DMS153 treated with DMSO at 0.1 percent for 48 hours (cell line): ENCODE measurements around the gene PVALB.

Experiments
- DNase-seq: peaks from one replicate; lab custom pipeline; 2025; ENCODE audit not compliant: unreplicated experiment; lab: John Stamatoyannopoulos, UW

Gene PVALB

GRCh38 chr22:36846949-36847348 is 30.1 kb upstream of the PVALB start:
- DNase-seq = no peak

DNA sequence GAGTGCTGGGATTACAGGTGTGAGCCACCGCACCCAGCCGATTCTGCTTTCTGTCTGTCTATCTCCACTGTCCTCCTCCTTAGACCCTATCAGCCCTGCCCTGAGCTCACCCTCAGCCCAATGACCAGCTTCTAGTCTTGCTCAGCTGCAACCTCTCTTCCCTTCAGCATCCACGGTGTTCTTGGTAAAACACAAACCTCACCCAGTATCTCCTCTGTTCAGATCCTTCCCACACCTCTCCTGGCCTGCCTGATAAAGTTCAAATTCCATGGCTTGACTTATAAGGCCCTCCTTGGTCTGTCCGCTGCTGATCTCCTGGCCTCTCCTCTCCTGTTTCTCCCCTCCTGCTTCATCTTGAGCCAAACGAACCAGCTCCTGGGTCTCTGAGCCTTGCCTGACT is 29.4 kb upstream of the PVALB start:
- DNase-seq = no peak

GRCh38 chr22:36840106-36840505 is 23.3 kb upstream of the PVALB start:
- DNase-seq = no peak

GRCh38 chr22:36839356-36840073 is 22.7 kb upstream of the PVALB start:
- DNase-seq = no peak

DNA sequence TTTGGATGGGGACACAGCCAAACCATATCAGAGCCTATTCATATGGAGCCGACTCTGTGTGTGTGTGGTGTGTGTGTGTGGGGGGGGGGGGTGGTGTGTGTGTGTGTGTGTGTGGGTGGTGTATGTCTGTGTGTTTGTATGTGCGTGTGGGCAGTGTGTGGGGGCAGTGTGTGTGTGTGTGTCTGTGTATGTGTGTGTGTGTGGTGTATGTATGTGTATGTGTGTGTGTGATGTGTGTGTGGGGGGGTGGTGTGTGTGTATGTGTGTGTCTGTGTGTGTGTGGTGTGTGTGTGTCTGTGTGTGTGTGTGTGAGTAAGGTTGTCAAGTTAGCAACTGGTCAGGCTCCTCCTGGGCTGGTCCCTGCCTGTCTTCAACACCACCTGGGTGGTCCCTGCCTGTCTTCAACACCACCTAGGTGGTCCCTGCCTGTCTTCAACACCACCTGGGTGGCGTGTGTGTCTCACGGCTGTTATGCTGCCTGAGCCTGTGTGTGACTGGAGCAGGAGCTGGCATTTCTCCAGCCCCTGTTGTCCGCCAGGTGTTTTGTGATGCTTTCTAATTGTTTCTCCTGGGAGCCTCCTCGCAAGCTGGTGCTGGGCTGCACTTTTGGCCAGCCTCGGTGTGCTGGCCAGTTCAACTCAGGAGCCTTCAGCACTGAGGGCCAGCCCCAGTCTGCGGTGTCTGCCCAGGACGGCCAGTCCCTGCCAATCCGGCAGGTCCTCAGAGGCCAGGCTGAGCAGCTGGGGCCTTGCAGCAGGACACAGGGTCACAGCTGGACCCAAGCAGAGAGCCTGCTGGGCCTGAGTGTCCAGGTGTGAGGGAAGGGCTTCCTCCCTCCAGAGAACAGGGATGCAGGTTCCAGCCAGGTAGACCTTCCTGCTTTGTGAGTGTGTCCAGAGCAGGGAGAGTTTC is 21.5 kb upstream of the PVALB start:
- no peak for DNase-seq

DNA sequence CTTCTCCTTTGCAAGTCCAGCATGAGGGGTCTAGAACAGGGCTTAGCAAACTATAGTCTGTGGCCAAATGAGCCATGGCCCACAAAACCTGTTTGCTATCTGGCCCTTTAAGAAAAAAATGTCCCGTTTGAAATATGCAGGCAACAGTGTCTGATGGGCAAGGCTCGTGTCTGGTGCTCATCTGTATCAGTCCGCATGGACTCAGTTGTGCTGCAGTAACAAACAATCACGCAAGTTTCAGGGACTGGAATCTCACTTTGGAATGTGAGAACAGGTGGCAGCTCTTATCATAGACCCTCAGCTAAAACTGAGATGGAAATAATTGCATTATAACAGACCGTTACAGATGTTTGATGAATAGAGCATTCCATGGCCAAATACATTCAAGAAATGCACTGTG is 19.1 kb upstream of the PVALB start:
- DNase-seq = no peak

GRCh38 chr22:36833073-36833472 is 16.2 kb upstream of the PVALB start:
- no peak for DNase-seq

DNA sequence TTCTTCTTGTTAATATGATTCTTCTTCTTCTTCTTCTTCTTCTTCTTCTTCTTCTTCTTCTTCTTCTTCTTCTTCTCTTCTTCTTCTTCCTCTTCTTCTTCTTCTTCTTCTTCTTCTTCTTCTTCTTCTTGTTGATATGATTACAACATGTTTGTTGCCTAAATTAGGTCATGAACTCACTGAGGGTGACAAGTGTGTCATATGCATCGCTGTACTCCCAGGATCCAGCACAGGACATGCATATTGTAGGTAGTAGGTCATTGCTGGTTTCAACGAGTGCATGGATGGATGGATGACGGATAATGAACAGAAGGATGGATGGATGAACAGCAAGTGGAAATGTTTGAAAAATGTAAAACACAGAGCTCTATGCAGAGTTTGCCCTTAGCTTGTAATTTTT is 14.9 kb upstream of the PVALB start:
- no peak for DNase-seq

GRCh38 chr22:36831206-36831605 is 14.4 kb upstream of the PVALB start:
- DNase-seq = no peak

- no peak for DNase-seq
Observed at GRCh38 chr22:36830601-36831000, 13.8 kb upstream of the PVALB start.

- no peak for DNase-seq
Observed at GRCh38 chr22:36829370-36830002, 12.7 kb upstream of the PVALB start.

DNA sequence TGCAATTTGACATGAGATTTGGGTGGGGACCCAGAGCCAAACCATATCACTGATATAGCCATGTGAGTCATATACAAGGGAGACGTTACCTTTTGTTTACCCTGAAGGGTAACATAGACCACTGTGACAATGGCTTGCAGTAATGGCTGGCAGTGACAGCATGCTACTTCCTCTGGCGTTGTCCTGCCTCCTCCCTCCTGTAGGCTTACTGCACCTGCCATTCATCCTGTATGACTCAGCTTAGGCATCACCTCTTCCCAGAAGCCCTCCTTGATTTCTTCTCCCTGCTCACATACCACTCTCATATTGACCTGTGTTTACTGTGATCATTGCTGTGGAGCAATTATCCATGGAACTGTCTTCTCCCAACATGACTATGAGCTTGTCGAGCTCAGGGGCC is 12.0 kb upstream of the PVALB start:
- DNase-seq = no peak

DNA sequence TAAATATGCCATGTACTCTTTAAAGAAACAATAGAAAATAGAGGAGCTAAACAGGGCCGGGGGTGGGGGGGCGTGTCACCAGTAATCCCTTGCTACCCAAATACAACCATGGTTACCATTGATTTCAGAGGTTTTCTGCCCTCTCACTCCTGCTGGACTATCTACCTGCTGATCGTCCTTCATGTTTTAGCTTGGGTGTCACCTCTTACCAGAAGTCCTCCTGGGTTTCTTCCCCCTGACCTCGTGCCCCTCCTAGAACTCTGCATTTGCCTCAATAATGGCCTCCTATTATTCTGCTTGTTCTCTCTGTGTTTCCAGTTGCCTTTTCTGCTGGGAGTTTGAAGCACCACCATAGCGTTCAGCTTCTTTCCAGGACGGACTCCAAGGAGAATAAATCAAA is 9.4 kb upstream of the PVALB start:
- DNase-seq = no peak

DNA sequence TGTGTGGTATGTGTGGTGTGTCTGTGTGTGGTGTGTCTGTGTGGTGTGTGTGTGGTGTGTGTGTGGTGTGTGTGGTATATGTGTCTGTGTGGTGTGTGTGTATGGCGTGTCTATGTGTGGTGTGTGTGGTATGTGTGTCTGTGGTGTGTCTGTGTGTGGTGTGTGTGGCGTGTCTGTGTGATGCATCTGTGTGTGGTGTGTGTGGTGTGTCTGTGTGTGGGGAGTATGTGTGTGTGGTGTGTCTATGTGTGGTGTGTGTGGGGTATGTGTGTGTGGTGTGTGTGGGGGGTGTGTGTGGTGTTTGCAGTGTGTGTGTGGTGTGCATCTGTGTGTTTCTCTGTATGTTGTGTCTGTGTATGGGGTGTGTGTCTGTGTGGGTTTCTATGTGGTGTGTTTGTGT is 7.8 kb upstream of the PVALB start:
- no peak for DNase-seq

GRCh38 chr22:36823186-36823839 is 6.5 kb upstream of the PVALB start:
- DNase-seq = no peak

GRCh38 chr22:36822581-36822980 is 5.7 kb upstream of the PVALB start:
- no peak for DNase-seq

DNA sequence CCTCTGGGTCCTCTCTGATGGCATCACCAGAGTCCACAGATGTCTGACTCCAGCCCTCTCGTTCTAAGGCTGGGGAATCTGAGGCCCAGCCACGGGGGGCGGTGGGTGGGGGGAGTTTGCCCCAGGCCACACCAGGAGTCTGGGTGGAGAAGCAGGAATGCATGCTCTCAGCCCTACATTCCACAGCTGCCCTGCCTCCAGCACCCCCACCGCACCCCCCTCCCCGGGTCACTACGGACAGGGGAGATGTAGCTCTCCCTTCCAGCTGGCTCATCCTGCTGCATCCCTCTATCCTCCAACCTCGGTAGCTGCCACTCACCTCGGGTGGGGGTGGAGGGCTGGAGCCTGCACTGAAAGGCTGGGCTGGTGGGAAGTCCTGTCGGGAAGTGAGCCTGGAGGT is 2.3 kb upstream of the PVALB start:
- DNase-seq = no peak

DNA sequence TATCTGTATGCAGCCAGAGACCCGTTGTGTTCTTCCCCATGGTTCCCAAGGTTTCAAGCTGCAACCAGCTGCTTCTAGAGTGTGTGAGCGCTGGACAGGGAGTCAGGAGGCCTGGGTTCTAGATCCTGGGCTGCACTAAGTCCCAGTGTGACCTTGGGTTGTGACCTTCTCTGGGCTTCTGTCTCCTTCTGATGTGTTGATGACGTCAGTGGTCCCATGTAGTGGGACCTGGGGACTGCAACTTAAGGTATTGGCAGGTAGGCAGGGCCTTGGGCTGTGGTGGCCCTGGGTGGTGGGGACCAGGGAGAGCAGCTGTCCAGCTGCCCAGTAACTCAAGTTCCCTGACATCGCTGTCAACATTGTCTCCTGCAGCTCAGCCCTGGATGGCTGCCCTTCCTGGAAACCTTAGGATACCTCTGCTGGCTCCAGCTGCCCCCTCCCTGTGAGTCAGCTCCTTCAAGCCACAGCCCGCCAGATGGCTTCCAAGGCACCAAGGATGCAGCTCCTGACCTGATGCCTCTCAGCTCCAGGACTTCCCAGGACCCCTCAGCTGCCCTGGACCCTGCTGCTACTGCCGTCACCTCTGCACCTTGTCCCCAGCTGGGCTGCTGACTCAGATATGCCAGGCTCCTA is 1.3 kb upstream of the PVALB start:
- DNase-seq = no peak

- DNase-seq = no peak
Observed at GRCh38 chr22:36817525-36817848, 652 bp upstream of the PVALB start.

- no peak for DNase-seq
Observed at GRCh38 chr22:36816339-36816635, 548 bp downstream of the PVALB start.

DNA sequence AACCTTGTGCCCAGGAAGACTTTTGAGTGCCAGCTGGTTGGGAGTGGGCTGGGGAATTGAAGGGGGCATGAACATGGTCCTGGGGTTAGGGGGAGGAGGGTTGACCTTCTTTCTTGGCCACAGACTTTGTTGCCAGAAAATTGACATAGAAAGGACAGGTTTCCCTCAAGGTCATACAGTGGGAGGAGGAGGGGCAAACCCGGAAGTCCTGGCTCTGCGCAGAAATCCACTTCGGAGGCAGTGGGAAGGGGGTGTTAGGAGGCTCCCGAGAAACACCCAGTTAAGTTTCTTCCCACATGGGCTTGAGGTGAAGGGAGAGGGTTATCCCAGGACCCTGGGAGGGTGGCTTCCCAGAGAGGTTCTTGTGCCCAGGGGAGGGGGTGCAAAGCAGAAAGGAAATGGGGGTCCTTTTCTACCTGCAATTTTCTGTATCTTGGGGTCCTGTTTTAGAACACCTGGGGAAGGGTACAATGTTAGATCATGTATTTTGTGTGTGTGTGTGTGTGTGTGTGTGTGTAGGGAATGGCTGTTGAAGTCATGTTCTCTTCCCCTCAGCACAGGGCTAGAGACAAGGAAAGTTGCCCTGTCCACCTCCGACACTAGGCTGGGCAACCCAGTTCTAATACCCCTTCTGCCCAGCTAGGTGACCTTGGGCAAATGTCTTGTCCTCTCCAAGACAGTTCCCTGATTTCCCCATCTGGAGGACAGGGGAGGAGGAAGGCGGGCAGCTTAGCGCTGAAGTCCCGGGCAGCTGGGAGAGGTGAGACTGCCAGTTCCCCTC is 1.1 kb downstream of the PVALB start:
- no peak for DNase-seq
